ENCODE results near the gene VEGFA. TPM values are rescaled to one million over a fixed set of nuclear protein-coding genes. Genes with fewer than 3 reads are reported as not detected.
"Not testable (repeated sequence)": the region's sequence is repeated elsewhere in the genome, so short reads cannot be mapped to it uniquely, and the experiment has no call there.

Gene VEGFA
- polyA plus RNA-seq, 1 donor from 2014 or later: 7.3 TPM

DNA sequence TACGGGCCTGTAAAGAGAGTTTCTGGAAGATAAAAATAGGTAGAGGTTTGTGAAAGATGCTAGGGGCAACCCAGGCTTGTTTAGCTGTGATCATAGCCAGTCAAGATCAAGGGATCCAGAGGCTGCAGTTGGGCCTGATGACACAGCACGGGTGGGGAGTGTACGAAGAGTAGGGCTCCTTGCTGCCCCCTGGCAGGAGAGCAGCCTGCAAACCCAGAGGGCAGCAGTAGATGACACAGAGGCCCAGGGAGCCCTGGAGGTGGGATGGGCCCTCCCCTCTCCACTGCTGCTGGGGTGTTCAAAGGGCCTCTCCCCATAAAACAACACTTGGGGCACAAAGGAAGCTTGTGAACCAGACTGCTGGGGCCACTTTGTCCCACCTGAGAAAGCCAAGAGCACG is 47.2 kb downstream of the VEGFA start:
- TF ChIP-seq EP300 (conservative IDR thresholded peaks at IDR 0.05; ENCODE audit: poor library complexity, severe bottlenecking) (no peak), RAD21 (conservative IDR thresholded peaks at IDR 0.05) (no peak), SMC3 (conservative IDR thresholded peaks at IDR 0.05; ENCODE audit: poor library complexity) (no peak), EZH2 (IDR thresholded peaks at IDR 0.05; ENCODE audit: borderline replicate concordance, insufficient read depth, low read length, poor library complexity, severe bottlenecking) (no peak), POLR2AphosphoS5 (IDR thresholded peaks at IDR 0.05) (no peak), TAF1 (IDR thresholded peaks at IDR 0.05; ENCODE audit: low read depth) (no peak), MXI1 (conservative IDR thresholded peaks at IDR 0.05; ENCODE audit: poor library complexity, severe bottlenecking) (no peak)
- TF ChIP-seq, protein P1, sequence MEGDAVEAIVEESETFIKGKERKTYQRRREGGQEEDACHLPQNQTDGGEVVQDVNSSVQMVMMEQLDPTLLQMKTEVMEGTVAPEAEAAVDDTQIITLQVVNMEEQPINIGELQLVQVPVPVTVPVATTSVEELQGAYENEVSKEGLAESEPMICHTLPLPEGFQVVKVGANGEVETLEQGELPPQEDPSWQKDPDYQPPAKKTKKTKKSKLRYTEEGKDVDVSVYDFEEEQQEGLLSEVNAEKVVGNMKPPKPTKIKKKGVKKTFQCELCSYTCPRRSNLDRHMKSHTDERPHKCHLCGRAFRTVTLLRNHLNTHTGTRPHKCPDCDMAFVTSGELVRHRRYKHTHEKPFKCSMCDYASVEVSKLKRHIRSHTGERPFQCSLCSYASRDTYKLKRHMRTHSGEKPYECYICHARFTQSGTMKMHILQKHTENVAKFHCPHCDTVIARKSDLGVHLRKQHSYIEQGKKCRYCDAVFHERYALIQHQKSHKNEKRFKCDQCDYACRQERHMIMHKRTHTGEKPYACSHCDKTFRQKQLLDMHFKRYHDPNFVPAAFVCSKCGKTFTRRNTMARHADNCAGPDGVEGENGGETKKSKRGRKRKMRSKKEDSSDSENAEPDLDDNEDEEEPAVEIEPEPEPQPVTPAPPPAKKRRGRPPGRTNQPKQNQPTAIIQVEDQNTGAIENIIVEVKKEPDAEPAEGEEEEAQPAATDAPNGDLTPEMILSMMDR (IDR thresholded peaks at IDR 0.05; ENCODE audit: poor library complexity, severe bottlenecking): no peak
- TF ChIP-seq, protein P2, sequence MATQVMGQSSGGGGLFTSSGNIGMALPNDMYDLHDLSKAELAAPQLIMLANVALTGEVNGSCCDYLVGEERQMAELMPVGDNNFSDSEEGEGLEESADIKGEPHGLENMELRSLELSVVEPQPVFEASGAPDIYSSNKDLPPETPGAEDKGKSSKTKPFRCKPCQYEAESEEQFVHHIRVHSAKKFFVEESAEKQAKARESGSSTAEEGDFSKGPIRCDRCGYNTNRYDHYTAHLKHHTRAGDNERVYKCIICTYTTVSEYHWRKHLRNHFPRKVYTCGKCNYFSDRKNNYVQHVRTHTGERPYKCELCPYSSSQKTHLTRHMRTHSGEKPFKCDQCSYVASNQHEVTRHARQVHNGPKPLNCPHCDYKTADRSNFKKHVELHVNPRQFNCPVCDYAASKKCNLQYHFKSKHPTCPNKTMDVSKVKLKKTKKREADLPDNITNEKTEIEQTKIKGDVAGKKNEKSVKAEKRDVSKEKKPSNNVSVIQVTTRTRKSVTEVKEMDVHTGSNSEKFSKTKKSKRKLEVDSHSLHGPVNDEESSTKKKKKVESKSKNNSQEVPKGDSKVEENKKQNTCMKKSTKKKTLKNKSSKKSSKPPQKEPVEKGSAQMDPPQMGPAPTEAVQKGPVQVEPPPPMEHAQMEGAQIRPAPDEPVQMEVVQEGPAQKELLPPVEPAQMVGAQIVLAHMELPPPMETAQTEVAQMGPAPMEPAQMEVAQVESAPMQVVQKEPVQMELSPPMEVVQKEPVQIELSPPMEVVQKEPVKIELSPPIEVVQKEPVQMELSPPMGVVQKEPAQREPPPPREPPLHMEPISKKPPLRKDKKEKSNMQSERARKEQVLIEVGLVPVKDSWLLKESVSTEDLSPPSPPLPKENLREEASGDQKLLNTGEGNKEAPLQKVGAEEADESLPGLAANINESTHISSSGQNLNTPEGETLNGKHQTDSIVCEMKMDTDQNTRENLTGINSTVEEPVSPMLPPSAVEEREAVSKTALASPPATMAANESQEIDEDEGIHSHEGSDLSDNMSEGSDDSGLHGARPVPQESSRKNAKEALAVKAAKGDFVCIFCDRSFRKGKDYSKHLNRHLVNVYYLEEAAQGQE (IDR thresholded peaks at IDR 0.05; ENCODE audit: borderline replicate concordance): no peak
- Histone ChIP-seq H3K27ac (ENCODE audit: low read length) (no peak overlapping the region), H3K9ac (ENCODE audit: low read length) (no peak overlapping the region), H3K9me2 (ENCODE audit: insufficient read depth, low read length) (no peaks in the 10 kb centered on the region), H3K27me3 (ENCODE audit: insufficient read depth, low read depth, low read length) (no peaks in the 10 kb centered on the region), H3K9me3 (ENCODE audit: low read length) (no peaks in the 10 kb centered on the region), H3K79me2 (replicated peaks; ENCODE audit: insufficient read depth, low read length) (no peaks in the 10 kb centered on the region), H3F3A (ENCODE audit: insufficient read depth, low read length, poor library complexity, severe bottlenecking) (no peaks in the 10 kb centered on the region), H2AFZ (ENCODE audit: low read depth, low read length) (no peak overlapping the region), H3K36me3 (ENCODE audit: insufficient read depth, low read length) (no peaks in the 10 kb centered on the region), H4K20me1 (ENCODE audit: insufficient read depth) (no peaks in the 10 kb centered on the region), H3K4me2 (ENCODE audit: low read length) (no peak overlapping the region), H3K4me3 (ENCODE audit: low read length) (no peak overlapping the region)

DNA sequence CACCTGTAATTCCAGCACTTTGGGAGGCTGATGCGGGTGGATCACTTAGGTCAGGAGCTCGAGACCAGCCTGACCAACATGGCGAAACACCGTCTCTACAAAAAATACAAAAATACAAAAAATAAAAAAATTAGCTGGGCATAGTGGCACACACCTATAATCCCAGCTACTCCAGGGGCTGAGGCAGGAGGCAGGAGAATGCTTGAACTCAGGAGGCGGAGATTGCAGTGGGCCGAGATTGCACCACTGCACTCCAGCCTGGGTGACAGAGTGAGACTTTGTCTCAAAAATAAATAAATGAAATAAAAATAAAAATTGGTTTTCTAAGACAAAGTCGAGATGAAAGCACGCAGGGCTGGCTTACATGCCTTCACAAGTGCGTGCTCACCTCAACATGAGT is 49.0 kb downstream of the VEGFA start:
- not testable (repeated sequence) for H3K27ac ChIP-seq (ENCODE audit: low read length); H3F3A ChIP-seq (ENCODE audit: insufficient read depth, low read length, poor library complexity, severe bottlenecking); H3K9me3 ChIP-seq (ENCODE audit: low read length); H3K79me2 ChIP-seq (replicated peaks; ENCODE audit: insufficient read depth, low read length); H3K9me2 ChIP-seq (ENCODE audit: insufficient read depth, low read length); H3K4me2 ChIP-seq (ENCODE audit: low read length); H3K27me3 ChIP-seq (ENCODE audit: insufficient read depth, low read depth, low read length); H3K36me3 ChIP-seq (ENCODE audit: insufficient read depth, low read length); H3K4me3 ChIP-seq (ENCODE audit: low read length); H3K9ac ChIP-seq (ENCODE audit: low read length); H4K20me1 ChIP-seq (ENCODE audit: insufficient read depth); H2AFZ ChIP-seq (ENCODE audit: low read depth, low read length)

DNA sequence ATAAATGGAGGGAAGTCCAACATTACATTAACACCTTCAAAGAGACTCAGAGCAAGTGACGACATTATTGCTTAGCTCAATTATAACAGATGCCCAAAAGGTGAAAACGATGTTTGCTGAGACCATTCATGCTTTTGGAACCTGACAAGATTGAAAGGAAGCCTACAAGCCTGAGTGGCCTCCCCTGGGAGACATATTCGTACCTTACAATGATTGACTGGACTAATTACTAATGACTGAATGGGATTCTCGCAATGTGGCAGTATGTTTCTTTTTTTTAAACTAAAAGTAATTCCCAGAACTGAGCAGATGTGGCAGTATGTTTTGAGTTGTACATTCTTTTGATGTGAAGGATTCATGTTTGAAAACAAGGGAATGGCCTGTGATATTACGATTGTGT is 49.9 kb downstream of the VEGFA start:
- H3K27me3 ChIP-seq (ENCODE audit: insufficient read depth, low read depth, low read length): no peaks in the 10 kb centered on the region
- no peak overlapping the region for H3K9ac ChIP-seq (ENCODE audit: low read length)
- H3K9me2 ChIP-seq (ENCODE audit: insufficient read depth, low read length): no peaks in the 10 kb centered on the region
- H3K9me3 ChIP-seq (ENCODE audit: low read length): no peaks in the 10 kb centered on the region
- H3K27ac ChIP-seq (ENCODE audit: low read length): no peak overlapping the region
- no peak overlapping the region for H3K4me2 ChIP-seq (ENCODE audit: low read length)
- H4K20me1 ChIP-seq (ENCODE audit: insufficient read depth): no peaks in the 10 kb centered on the region
- H3K36me3 ChIP-seq (ENCODE audit: insufficient read depth, low read length): no peaks in the 10 kb centered on the region
- H3K79me2 ChIP-seq (replicated peaks; ENCODE audit: insufficient read depth, low read length): no peaks in the 10 kb centered on the region
- peak overlapping the region; percentile 9 for H3K4me3 ChIP-seq (ENCODE audit: low read length)
- H2AFZ ChIP-seq (ENCODE audit: low read depth, low read length): no peak overlapping the region
- H3F3A ChIP-seq (ENCODE audit: insufficient read depth, low read length, poor library complexity, severe bottlenecking): no peaks in the 10 kb centered on the region
- TF ChIP-seq, protein P2 (IDR thresholded peaks at IDR 0.05; ENCODE audit: borderline replicate concordance): no peak
- TF ChIP-seq SMC3 (conservative IDR thresholded peaks at IDR 0.05; ENCODE audit: poor library complexity): no peak
- TF ChIP-seq, protein P1 (IDR thresholded peaks at IDR 0.05; ENCODE audit: poor library complexity, severe bottlenecking): no peak
- no peak for TF ChIP-seq RAD21 (conservative IDR thresholded peaks at IDR 0.05)
- TF ChIP-seq TAF1 (IDR thresholded peaks at IDR 0.05; ENCODE audit: low read depth): no peak
- no peak for TF ChIP-seq POLR2AphosphoS5 (IDR thresholded peaks at IDR 0.05)
- TF ChIP-seq EP300 (conservative IDR thresholded peaks at IDR 0.05; ENCODE audit: poor library complexity, severe bottlenecking): no peak
- no peak for TF ChIP-seq EZH2 (IDR thresholded peaks at IDR 0.05; ENCODE audit: borderline replicate concordance, insufficient read depth, low read length, poor library complexity, severe bottlenecking)
- TF ChIP-seq MXI1 (conservative IDR thresholded peaks at IDR 0.05; ENCODE audit: poor library complexity, severe bottlenecking): no peak

Measured in neural cell (in vitro differentiated cells).